ENCODE results near the gene ABCC1. TPM values are rescaled to one million over a fixed set of nuclear protein-coding genes. Genes with fewer than 3 reads are reported as not detected.

The ABCC1 gene
- polyA plus RNA-seq, 3 donors: 1.4 to 23.6 (median 3.0) TPM

GRCh38 chr16:15932939-15933338, 16.5 kb upstream of the ABCC1 start:
- Mint-ChIP-seq H3K27me3 (ENCODE audit: low read depth in 3 of 3) (peaks cover 0 to 2% (median 0%) of the 10 kb centered on the region in 3 donors), H3K4me3 (no peak overlapping the region), H3K36me3 (peaks cover 0 to 3% of the 10 kb centered on the region in 2 donors), H3K4me1 (peaks cover 43% of the 10 kb centered on the region), H3K9me3 (no peaks in the 10 kb centered on the region), H3K27ac (peak overlapping the region in 6 of 7 donors; percentile 13 to 80 (median 72))
- DNase-seq: no peak
- no peak overlapping the region for H3K9ac ChIP-seq (ENCODE audit: insufficient read depth, low read length, poor library complexity, severe bottlenecking)
- no peaks in the 10 kb centered on the region for H3K36me3 ChIP-seq (replicated peaks in 1 of 2; ENCODE audit: control insufficient read depth in 1 of 2, insufficient read depth in 2 of 2, low read length in 2 of 2)
- no peaks in the 10 kb centered on the region for H3K9me3 ChIP-seq (replicated peaks in 1 of 2; ENCODE audit: control insufficient read depth in 1 of 2, insufficient read depth in 1 of 2, low read length in 2 of 2)
- peak overlapping the region; percentile 30 for H3K4me2 ChIP-seq (replicated peaks; ENCODE audit: extremely low read depth, low read length, poor library complexity, severe bottlenecking)
- 100% methylated on average over 1 of the region's 6 CpGs for WGBS (ENCODE audit: insufficient coverage)
- no peaks in the 10 kb centered on the region for H3K27me3 ChIP-seq (ENCODE audit: control insufficient read depth in 2 of 2, insufficient read depth in 2 of 2, low read length in 2 of 2)
- H3K79me2 ChIP-seq (ENCODE audit: insufficient read depth, low read length): no peaks in the 10 kb centered on the region
- H4K20me1 ChIP-seq (ENCODE audit: insufficient read depth, low read length): no peaks in the 10 kb centered on the region
- TF ChIP-seq CTCF (IDR thresholded peaks at IDR 0.05): no peak
- peaks cover 38 to 46% of the 10 kb centered on the region in 2 donors for H3K4me1 ChIP-seq (ENCODE audit: control insufficient read depth in 1 of 2, insufficient read depth in 2 of 2, low read length in 2 of 2)
- no peak overlapping the region for H3K4me3 ChIP-seq (replicated peaks in 1 of 3; ENCODE audit: low read depth in 2 of 3, low read length in 3 of 3)
- intact Hi-C loops (cut with micrococcal nuclease): no loop called here
- H3K27ac ChIP-seq (ENCODE audit: low read depth in 1 of 2, low read length in 2 of 2): peak overlapping the region in 1 of 2 donors; percentile 35
- no peak overlapping the region for H2AFZ ChIP-seq (ENCODE audit: insufficient read depth, low read depth, low read length, poor library complexity, severe bottlenecking)

GRCh38 chr16:15933781-15934180, 15.6 kb upstream of the ABCC1 start:
- no peak for TF ChIP-seq CTCF (IDR thresholded peaks at IDR 0.05)
- peak overlapping the region; percentile 33 to 80 (median 78) for H3K27ac Mint-ChIP-seq
- H3K4me3 ChIP-seq (replicated peaks in 1 of 3; ENCODE audit: low read depth in 2 of 3, low read length in 3 of 3): no peak overlapping the region
- H3K27ac ChIP-seq (ENCODE audit: low read depth in 1 of 2, low read length in 2 of 2): peak overlapping the region in 1 of 2 donors; percentile 35
- H3K36me3 Mint-ChIP-seq: peaks cover 0 to 3% of the 10 kb centered on the region in 2 donors
- H3K4me2 ChIP-seq (replicated peaks; ENCODE audit: extremely low read depth, low read length, poor library complexity, severe bottlenecking): peak overlapping the region; percentile 30
- no peaks in the 10 kb centered on the region for H3K9me3 ChIP-seq (replicated peaks in 1 of 2; ENCODE audit: control insufficient read depth in 1 of 2, insufficient read depth in 1 of 2, low read length in 2 of 2)
- H3K4me1 ChIP-seq (ENCODE audit: control insufficient read depth in 1 of 2, insufficient read depth in 2 of 2, low read length in 2 of 2): peaks cover 35 to 39% of the 10 kb centered on the region in 2 donors
- no peak for DNase-seq
- WGBS (ENCODE audit: insufficient coverage): no CpG with 5 or more reads among the region's 4 CpGs
- H2AFZ ChIP-seq (ENCODE audit: insufficient read depth, low read depth, low read length, poor library complexity, severe bottlenecking): peak overlapping the region; percentile 32
- H3K4me1 Mint-ChIP-seq: peaks cover 37% of the 10 kb centered on the region
- H3K79me2 ChIP-seq (ENCODE audit: insufficient read depth, low read length): no peaks in the 10 kb centered on the region
- H3K9me3 Mint-ChIP-seq: no peaks in the 10 kb centered on the region
- H3K4me3 Mint-ChIP-seq: peak overlapping the region in 1 of 2 donors; percentile 51
- no peaks in the 10 kb centered on the region for H3K27me3 Mint-ChIP-seq (ENCODE audit: low read depth in 3 of 3)
- H4K20me1 ChIP-seq (ENCODE audit: insufficient read depth, low read length): no peaks in the 10 kb centered on the region
- no peak overlapping the region for H3K9ac ChIP-seq (ENCODE audit: insufficient read depth, low read length, poor library complexity, severe bottlenecking)
- intact Hi-C loops (cut with micrococcal nuclease): no loop called here
- H3K27me3 ChIP-seq (ENCODE audit: control insufficient read depth in 2 of 2, insufficient read depth in 2 of 2, low read length in 2 of 2): no peaks in the 10 kb centered on the region
- no peaks in the 10 kb centered on the region for H3K36me3 ChIP-seq (replicated peaks in 1 of 2; ENCODE audit: control insufficient read depth in 1 of 2, insufficient read depth in 2 of 2, low read length in 2 of 2)
